ENCODE data around the gene CBR1.

- TF ChIP-seq CBX8 (IDR thresholded peaks at IDR 0.05; ENCODE audit: borderline replicate concordance, extremely low read depth, low read depth, low read length, poor library complexity, severe bottlenecking) (no peak), KDM4B (IDR thresholded peaks at IDR 0.05; ENCODE audit: borderline replicate concordance in 2 of 2, low read depth in 1 of 2) (no peak), CTCF (IDR thresholded peaks at IDR 0.05 in 2 of 3, conservative IDR thresholded peaks at IDR 0.05 in 1 of 3; ENCODE audit: insufficient read depth in 2 of 3, low read depth in 1 of 3, low read length in 3 of 3) (no peak), SP1 (CRISPR knock-in tag; IDR thresholded peaks at IDR 0.05) (no peak)
These were observed 48.5 kb upstream of the CBR1 start for GRCh38 chr21:36021251-36021837.

All from K562 (cell line).